Raji (cell line): Measurements from ENCODE around the gene NCAPD2.
A peak's percentile ranks its signal among the peaks of the same experiment; 100 is the strongest.

ENCODE experiments used
- POLR2A ChIP-seq: IDR thresholded peaks from 2 replicates; pipeline ENCODE4 v1.6.1; 2011; ENCODE audit warnings: low read depth, low read length, control low read depth; ENCODE audit not compliant: insufficient read depth

Gene NCAPD2

GRCh38 chr12:6569312-6569711 is 75.4 kb downstream of the NCAPD2 start:
- no peak for TF ChIP-seq POLR2A

- no peak for TF ChIP-seq POLR2A
These were observed 75.9 kb downstream of the NCAPD2 start for GRCh38 chr12:6569786-6570185.

GRCh38 chr12:6570264-6570887 is 76.5 kb downstream of the NCAPD2 start:
- TF ChIP-seq POLR2A = 0 out of 2 replicates have a peak, but pooled peaks have one; percentile 9

GRCh38 chr12:6573001-6573400 is 79.1 kb downstream of the NCAPD2 start:
- TF ChIP-seq POLR2A = no peak

- no peak for TF ChIP-seq POLR2A
These were observed 80.8 kb downstream of the NCAPD2 start for GRCh38 chr12:6574576-6575295.

DNA sequence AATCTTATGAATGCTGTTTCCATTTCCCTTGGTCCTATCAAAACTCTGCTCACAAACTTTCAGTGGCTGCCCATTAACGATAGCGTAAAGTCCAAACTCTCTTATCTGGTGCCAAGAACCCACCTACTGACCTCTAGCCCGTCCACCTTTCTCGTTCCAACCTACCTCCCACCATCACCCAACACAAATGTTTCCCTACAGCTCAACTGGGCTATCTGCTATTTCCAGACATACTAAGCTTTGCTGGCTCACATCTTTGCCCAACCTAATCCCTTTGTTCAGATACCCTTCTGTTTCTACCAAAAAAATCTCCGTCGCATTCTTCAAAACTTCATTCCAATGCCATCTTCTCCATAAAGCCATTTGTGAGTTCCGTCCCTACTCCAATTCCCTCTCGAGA is 81.7 kb downstream of the NCAPD2 start:
- no peak for TF ChIP-seq POLR2A
